DND-41 (cell line): ENCODE data around the gene BRIP1.

Source experiments
- EZH2 ChIP-seq: IDR thresholded peaks from 3 replicates; pipeline ENCODE4 v1.6.1; 2012; ENCODE audit warnings: borderline replicate concordance, low read depth, mild to moderate bottlenecking, moderate library complexity, low read length, inconsistent platforms; ENCODE audit not compliant: severe bottlenecking
- TF ChIP-seq, protein P1 (sequence below): IDR thresholded peaks from 2 replicates; pipeline ENCODE4 v1.5.1; 2012; ENCODE audit warnings: borderline replicate concordance, low read length, moderate library complexity, mild to moderate bottlenecking; ENCODE audit not compliant: poor library complexity, severe bottlenecking; ENCODE audit errors: extremely low read depth

DNA sequence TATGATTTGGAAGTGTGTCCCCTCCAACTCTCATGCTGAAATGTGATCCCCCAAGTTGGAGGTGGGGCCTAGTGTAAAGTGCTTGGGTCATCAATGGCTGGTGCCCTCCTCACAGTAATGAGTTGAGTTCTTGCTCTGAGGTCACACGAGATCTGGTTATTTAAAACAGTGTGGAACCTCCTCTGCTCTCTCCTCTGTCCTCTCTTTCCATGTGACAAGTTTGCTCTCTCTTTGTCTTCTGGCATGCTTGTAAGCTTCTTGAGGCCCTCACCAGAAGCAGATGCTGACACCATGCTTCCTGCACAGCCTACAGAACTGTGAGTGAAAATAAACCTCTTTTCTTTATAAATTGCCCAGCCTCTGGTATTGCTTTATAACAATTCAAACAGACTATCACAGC is 19.9 kb downstream of the BRIP1 start:
- TF ChIP-seq, protein P1, sequence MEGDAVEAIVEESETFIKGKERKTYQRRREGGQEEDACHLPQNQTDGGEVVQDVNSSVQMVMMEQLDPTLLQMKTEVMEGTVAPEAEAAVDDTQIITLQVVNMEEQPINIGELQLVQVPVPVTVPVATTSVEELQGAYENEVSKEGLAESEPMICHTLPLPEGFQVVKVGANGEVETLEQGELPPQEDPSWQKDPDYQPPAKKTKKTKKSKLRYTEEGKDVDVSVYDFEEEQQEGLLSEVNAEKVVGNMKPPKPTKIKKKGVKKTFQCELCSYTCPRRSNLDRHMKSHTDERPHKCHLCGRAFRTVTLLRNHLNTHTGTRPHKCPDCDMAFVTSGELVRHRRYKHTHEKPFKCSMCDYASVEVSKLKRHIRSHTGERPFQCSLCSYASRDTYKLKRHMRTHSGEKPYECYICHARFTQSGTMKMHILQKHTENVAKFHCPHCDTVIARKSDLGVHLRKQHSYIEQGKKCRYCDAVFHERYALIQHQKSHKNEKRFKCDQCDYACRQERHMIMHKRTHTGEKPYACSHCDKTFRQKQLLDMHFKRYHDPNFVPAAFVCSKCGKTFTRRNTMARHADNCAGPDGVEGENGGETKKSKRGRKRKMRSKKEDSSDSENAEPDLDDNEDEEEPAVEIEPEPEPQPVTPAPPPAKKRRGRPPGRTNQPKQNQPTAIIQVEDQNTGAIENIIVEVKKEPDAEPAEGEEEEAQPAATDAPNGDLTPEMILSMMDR: no peak
- no peak for TF ChIP-seq EZH2
